GM12801 (cell line): ENCODE data around the gene BRIP1.

Experiments
- TF ChIP-seq, protein P1 (sequence below): IDR thresholded peaks from one replicate; pipeline ENCODE4 v1.5.1; 2011; ENCODE audit warnings: control low read depth; ENCODE audit not compliant: insufficient read length; ENCODE audit errors: extremely low read depth

Gene BRIP1

GRCh38 chr17:61809816-61810392 is 53.4 kb downstream of the BRIP1 start:
- TF ChIP-seq, protein P1, sequence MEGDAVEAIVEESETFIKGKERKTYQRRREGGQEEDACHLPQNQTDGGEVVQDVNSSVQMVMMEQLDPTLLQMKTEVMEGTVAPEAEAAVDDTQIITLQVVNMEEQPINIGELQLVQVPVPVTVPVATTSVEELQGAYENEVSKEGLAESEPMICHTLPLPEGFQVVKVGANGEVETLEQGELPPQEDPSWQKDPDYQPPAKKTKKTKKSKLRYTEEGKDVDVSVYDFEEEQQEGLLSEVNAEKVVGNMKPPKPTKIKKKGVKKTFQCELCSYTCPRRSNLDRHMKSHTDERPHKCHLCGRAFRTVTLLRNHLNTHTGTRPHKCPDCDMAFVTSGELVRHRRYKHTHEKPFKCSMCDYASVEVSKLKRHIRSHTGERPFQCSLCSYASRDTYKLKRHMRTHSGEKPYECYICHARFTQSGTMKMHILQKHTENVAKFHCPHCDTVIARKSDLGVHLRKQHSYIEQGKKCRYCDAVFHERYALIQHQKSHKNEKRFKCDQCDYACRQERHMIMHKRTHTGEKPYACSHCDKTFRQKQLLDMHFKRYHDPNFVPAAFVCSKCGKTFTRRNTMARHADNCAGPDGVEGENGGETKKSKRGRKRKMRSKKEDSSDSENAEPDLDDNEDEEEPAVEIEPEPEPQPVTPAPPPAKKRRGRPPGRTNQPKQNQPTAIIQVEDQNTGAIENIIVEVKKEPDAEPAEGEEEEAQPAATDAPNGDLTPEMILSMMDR, result no peak

DNA sequence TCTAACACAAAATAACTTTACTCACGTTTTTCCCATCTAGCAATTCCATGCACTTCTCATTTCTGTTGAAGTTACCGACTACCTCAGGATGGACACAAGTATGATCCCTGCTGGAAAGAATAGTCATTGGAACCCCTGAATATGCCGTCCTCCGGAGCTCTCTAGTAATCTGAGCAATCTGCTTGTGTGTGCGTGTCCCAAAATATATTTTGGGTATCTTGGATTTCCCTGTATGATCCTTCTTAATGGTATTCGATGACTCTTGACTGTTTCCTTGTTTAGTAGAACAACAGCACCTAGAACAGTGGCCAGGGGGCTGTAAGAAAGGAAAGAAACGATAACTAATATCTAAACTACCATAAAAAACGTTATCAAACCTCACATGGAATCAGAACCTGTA is 54.9 kb downstream of the BRIP1 start:
- TF ChIP-seq, protein P1, result no peak

DNA sequence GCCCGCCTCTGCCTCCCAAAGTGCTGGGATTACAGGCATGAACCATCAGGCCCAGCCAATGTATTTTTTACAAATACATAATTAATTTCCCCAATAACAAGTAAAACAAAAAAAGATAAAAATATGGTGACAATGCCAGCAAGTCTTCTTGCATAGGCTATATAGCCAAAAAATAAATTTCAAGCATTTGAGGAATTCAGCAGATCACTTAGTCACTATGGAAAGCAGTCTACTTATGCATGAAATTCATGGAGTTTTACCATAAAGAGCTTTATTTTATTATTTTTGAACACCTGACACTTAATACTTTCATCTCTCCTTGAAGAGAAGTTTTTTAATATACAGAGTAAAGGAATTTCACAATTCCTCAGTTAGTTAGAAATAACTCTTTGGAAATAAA is 56.4 kb downstream of the BRIP1 start:
- TF ChIP-seq, protein P1, result no peak

DNA sequence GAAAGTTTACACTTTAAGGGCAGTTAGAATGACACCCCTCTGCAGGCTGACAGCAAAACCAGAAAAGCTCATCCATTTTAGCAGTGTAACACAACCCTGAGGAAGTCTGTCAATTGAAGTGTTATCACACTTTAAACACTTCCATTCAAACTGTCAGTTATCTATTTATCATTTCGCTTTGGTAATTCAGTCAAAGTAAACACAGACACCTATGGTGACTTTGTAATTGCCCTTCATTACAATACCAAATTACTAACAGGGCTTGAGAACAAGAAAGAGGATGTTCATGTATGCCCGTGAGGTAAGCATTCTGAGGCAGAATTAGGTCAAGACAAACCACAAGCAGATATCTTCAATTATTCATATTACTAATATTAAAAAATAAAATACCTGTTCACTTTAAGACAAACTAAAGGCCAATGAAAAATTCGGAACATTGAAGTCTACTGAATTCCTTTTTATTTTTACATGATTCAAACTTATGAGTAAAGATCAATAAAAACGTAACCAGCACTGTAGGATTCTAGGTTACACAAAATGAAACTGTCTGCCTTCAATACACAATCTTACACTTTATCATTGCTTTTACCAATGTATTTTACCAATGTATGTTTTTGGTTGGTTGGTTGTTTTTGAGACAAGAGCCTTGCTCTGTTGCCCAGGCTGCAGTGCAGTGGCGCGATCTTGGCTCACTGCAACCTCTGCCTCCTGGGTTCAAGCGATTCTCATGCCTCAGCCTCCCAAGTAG is 57.1 kb downstream of the BRIP1 start:
- TF ChIP-seq, protein P1, result no peak

DNA sequence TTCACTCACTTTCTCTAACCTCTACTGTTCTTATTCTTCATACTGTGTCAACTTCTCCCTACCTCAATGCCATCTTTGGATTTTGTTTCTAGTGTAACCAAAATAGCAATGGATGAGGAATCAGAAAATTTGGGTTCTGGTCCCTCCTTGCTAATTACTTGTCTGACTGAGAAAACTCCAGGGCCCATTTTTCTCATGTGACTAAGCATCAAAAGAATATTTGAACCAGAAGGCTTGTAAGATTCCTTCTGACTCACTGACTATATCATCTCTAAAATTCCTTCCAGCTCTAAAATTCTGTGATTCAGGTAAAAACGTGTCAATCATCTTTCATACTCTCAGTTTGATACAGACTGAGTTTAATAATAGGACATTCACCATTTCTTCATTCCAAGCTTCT is 57.9 kb downstream of the BRIP1 start:
- TF ChIP-seq, protein P1, result no peak

DNA sequence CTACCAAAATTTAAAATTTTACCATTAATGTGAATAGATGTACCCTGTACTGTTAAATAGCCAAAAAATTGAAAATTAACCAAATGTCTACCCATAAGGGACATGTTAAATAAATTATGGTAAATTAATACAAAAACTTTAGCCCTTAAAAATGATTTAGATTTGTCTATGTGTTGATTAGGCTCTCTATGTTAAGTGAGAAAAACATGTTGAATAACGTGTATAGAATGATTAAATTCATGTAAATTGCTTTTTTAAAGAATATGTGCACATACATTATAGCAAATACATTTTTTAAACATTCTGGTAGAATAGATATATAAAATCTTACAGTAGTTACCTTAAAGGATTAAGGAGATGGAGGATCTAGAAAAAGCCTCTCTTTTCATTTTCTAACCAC is 59.5 kb downstream of the BRIP1 start:
- TF ChIP-seq, protein P1, result no peak

DNA sequence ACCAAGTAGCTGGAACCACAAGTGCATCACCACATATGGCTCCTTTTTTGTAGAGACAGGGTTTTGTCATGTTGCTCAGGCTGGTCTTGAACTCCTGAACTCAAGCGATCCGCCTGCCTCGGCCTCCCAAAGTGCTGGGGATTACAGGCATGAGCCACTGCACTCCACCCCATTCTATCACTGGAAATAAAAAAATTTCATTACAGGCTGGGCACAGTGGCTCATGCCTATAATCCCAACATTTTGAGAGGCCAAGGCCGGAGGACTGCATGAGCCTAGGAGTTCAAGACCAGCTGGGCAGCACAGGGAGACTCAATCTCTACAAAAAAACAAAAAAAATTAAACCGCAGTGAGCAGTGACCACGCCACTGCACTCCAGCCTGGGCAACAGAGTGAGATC is 60.1 kb downstream of the BRIP1 start:
- TF ChIP-seq, protein P1, result no peak
